SK-N-SH treated with all-trans-retinoic acid at 6 μM for 48 hours (cell line): ENCODE data around the gene PSMB3.

Experiments
- ATAC-seq: fragments of 200-7000 bp; cut with Tn5 transposase; 3 replicates; pipeline ENCODE4 v1.9.1; 2020; ENCODE audit warnings: mild to moderate bottlenecking, moderate library complexity
- ARNTL ChIP-seq: fragments of 450-650 bp; formaldehyde crosslinking; IDR thresholded peaks from 2 replicates; pipeline ENCODE4 v1.5.0; 2020; ENCODE audit warnings: low read depth, mild to moderate bottlenecking, moderate library complexity, borderline replicate concordance
- BACH2 ChIP-seq: fragments of 250-450 bp; sonication (Bioruptor Pico); IDR thresholded peaks from 2 replicates; pipeline ENCODE4 v1.9.0; 2021; ENCODE audit warnings: mild to moderate bottlenecking, borderline replicate concordance
- CREB5 ChIP-seq: fragments of 250-450 bp; sonication (Bioruptor Pico); IDR thresholded peaks from 2 replicates; pipeline ENCODE4 v1.5.1; 2020; ENCODE audit warnings: low read depth, mild to moderate bottlenecking, moderate library complexity
- CSDC2 ChIP-seq: fragments of 250-450 bp; sonication (Bioruptor Pico); IDR thresholded peaks from 2 replicates; pipeline ENCODE4 v1.5.0; 2020; ENCODE audit warnings: mild to moderate bottlenecking, moderate library complexity
- CSRNP3 ChIP-seq: fragments of 250-450 bp; sonication (Bioruptor Pico); IDR thresholded peaks from 2 replicates; pipeline ENCODE4 v1.5.1; 2021; ENCODE audit warnings: mild to moderate bottlenecking, moderate library complexity
- ESRRG ChIP-seq: fragments of 250-450 bp; sonication (Bioruptor Pico); IDR thresholded peaks from 2 replicates; pipeline ENCODE4 v1.6.1; 2021; ENCODE audit warnings: mild to moderate bottlenecking
- ISL1 ChIP-seq: fragments of 250-450 bp; sonication (Bioruptor Pico); IDR thresholded peaks from 2 replicates; pipeline ENCODE4 v2.1.2; 2022; ENCODE audit warnings: mild to moderate bottlenecking, moderate library complexity
- PPARA ChIP-seq: fragments of 250-450 bp; sonication (Bioruptor Pico); IDR thresholded peaks from 2 replicates; pipeline ENCODE4 v1.5.0; 2020; ENCODE audit warnings: mild to moderate bottlenecking, borderline replicate concordance
- RARB ChIP-seq: fragments of 250-450 bp; sonication (Bioruptor Pico); IDR thresholded peaks from 2 replicates; pipeline ENCODE4 v1.8.0; 2021; ENCODE audit warnings: mild to moderate bottlenecking, moderate library complexity
- SNAI2 ChIP-seq: fragments of 250-450 bp; sonication (Bioruptor Pico); IDR thresholded peaks from 2 replicates; pipeline ENCODE4 v1.5.0; 2020; ENCODE audit warnings: mild to moderate bottlenecking, moderate library complexity
- TCF4 ChIP-seq: fragments of 250-450 bp; sonication (Bioruptor Pico); IDR thresholded peaks from 2 replicates; pipeline ENCODE4 v1.8.0; 2021; ENCODE audit warnings: mild to moderate bottlenecking, moderate library complexity, borderline replicate concordance
- TOX ChIP-seq: fragments of 250-450 bp; sonication (Bioruptor Pico); IDR thresholded peaks from 2 replicates; pipeline ENCODE4 v1.8.0; 2021; ENCODE audit warnings: mild to moderate bottlenecking, moderate library complexity, borderline replicate concordance
- ZC3H10 ChIP-seq: fragments of 250-450 bp; sonication (Bioruptor Pico); IDR thresholded peaks from 2 replicates; pipeline ENCODE4 v1.5.1; 2021; ENCODE audit warnings: mild to moderate bottlenecking, moderate library complexity
- ZFP3 ChIP-seq: fragments of 250-450 bp; sonication (Bioruptor Pico); IDR thresholded peaks from 2 replicates; pipeline ENCODE4 v1.5.0; 2020; ENCODE audit warnings: mild to moderate bottlenecking, moderate library complexity
- ZFP30 ChIP-seq: fragments of 450-650 bp; formaldehyde crosslinking; IDR thresholded peaks from 2 replicates; pipeline ENCODE4 v1.5.0; 2022; ENCODE audit warnings: mild to moderate bottlenecking, moderate library complexity
- ZNF565 ChIP-seq: fragments of 450-650 bp; formaldehyde crosslinking; conservative IDR thresholded peaks from 2 replicates; pipeline ENCODE4 v1.5.0; 2020; ENCODE audit warnings: low read depth, mild to moderate bottlenecking, moderate library complexity
- ZNF70 ChIP-seq: fragments of 450-650 bp; formaldehyde crosslinking; IDR thresholded peaks from 2 replicates; pipeline ENCODE4 v1.5.0; 2020; ENCODE audit warnings: mild to moderate bottlenecking, moderate library complexity
- ZNF8 ChIP-seq: fragments of 450-650 bp; formaldehyde crosslinking; IDR thresholded peaks from 2 replicates; pipeline ENCODE4 v1.5.0; 2020; ENCODE audit warnings: mild to moderate bottlenecking, moderate library complexity
- TF ChIP-seq, protein P1 (sequence below): fragments of 250-450 bp; sonication (Bioruptor Pico); IDR thresholded peaks from 2 replicates; pipeline ENCODE4 v1.5.0; 2020; ENCODE audit warnings: mild to moderate bottlenecking, moderate library complexity
- TF ChIP-seq, protein P2 (sequence below): fragments of 250-450 bp; sonication (Bioruptor Pico); IDR thresholded peaks from 2 replicates; pipeline ENCODE4 v1.8.0; 2020; ENCODE audit warnings: mild to moderate bottlenecking, moderate library complexity, borderline replicate concordance

The PSMB3 gene

DNA sequence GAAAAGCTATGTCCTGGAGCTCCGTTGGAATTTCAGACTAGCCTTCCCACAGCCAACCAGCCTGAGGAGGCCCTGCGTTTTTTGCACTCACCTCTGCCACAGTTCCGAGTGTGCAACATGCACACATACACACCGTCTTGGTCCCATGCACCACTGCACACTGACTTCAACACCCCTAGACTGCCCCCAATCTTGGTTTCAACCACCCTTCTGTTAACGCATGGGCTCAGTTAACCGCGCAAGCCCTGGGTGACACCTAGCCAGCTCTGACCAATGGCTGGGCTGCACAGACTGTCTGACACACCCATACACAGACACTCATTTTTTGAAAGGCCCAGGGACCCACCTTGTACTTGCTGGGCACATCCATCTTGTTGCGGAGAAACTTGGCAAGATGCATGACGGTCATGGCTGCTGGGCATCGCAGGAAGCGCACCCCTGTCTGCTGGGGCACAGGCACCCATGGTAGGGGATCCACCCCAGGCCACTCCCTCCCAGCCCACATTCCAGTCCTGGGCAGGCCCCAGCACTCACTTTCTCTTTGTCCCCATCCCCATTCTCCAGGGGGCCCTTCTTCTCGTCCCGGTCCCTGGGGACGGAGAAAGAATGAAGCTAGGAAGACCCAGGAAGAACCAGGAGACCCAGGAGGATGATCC, 14.4 kb upstream of the PSMB3 start (continued):
- no peak for TF ChIP-seq PPARA (CRISPR knock-in tag)
- no peak for TF ChIP-seq TOX
- TF ChIP-seq ESRRG (CRISPR knock-in tag): no peak
- TF ChIP-seq ZNF565: no peak
- TF ChIP-seq SNAI2 (CRISPR knock-in tag): no peak
- no peak for TF ChIP-seq BACH2 (CRISPR knock-in tag)
- TF ChIP-seq CSDC2 (CRISPR knock-in tag): no peak
- TF ChIP-seq ZC3H10 (CRISPR knock-in tag): no peak
- no peak for TF ChIP-seq ISL1
- TF ChIP-seq, all 23 proteins: peak for 0

- TF ChIP-seq CSRNP3 (CRISPR knock-in tag) (no peak), PPARA (CRISPR knock-in tag) (no peak), ISL1 (no peak), ZC3H10 (CRISPR knock-in tag) (no peak), CSDC2 (CRISPR knock-in tag) (no peak), TOX (no peak), BACH2 (CRISPR knock-in tag) (no peak)
- ATAC-seq: no peak
Observed at GRCh38 chr17:38738686-38739085, 13.9 kb upstream of the PSMB3 start.

- no peak for ATAC-seq
- TF ChIP-seq TCF4 (no peak), ISL1 (no peak), CSRNP3 (CRISPR knock-in tag) (no peak), ZNF70 (CRISPR knock-in tag) (no peak), BACH2 (CRISPR knock-in tag) (no peak), ZNF565 (no peak), RARB (CRISPR knock-in tag) (no peak), ZNF8 (no peak)
Observed at GRCh38 chr17:38739305-38739704, 13.2 kb upstream of the PSMB3 start.

DNA sequence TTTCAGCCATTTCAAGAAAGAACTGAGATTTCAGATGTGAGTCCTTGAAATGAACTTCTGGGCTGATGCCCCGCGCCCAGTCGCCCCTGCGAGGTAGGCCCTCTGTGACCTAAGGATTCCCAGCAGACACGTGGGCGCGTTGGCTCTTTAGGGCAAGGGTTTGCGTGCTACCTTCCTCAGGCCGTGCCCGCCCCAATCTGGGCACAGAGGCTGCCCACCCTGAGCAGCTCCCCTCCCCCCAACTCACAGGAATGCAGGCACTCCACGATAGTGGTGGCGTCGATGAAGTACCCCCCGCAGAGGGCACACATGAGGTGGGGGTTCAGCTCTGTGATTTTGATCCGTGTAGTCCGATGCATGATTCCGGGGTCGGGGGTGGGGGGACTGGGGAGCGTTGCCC, 12.5 kb upstream of the PSMB3 start:
- ATAC-seq: no peak
- TF ChIP-seq, protein P1, sequence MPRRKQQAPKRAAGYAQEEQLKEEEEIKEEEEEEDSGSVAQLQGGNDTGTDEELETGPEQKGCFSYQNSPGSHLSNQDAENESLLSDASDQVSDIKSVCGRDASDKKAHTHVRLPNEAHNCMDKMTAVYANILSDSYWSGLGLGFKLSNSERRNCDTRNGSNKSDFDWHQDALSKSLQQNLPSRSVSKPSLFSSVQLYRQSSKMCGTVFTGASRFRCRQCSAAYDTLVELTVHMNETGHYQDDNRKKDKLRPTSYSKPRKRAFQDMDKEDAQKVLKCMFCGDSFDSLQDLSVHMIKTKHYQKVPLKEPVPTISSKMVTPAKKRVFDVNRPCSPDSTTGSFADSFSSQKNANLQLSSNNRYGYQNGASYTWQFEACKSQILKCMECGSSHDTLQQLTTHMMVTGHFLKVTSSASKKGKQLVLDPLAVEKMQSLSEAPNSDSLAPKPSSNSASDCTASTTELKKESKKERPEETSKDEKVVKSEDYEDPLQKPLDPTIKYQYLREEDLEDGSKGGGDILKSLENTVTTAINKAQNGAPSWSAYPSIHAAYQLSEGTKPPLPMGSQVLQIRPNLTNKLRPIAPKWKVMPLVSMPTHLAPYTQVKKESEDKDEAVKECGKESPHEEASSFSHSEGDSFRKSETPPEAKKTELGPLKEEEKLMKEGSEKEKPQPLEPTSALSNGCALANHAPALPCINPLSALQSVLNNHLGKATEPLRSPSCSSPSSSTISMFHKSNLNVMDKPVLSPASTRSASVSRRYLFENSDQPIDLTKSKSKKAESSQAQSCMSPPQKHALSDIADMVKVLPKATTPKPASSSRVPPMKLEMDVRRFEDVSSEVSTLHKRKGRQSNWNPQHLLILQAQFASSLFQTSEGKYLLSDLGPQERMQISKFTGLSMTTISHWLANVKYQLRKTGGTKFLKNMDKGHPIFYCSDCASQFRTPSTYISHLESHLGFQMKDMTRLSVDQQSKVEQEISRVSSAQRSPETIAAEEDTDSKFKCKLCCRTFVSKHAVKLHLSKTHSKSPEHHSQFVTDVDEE: no peak
- TF ChIP-seq ZFP30 (CRISPR knock-in tag): no peak
- TF ChIP-seq, protein P2, sequence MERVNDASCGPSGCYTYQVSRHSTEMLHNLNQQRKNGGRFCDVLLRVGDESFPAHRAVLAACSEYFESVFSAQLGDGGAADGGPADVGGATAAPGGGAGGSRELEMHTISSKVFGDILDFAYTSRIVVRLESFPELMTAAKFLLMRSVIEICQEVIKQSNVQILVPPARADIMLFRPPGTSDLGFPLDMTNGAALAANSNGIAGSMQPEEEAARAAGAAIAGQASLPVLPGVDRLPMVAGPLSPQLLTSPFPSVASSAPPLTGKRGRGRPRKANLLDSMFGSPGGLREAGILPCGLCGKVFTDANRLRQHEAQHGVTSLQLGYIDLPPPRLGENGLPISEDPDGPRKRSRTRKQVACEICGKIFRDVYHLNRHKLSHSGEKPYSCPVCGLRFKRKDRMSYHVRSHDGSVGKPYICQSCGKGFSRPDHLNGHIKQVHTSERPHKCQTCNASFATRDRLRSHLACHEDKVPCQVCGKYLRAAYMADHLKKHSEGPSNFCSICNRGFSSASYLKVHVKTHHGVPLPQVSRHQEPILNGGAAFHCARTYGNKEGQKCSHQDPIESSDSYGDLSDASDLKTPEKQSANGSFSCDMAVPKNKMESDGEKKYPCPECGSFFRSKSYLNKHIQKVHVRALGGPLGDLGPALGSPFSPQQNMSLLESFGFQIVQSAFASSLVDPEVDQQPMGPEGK (CRISPR knock-in tag): no peak

DNA sequence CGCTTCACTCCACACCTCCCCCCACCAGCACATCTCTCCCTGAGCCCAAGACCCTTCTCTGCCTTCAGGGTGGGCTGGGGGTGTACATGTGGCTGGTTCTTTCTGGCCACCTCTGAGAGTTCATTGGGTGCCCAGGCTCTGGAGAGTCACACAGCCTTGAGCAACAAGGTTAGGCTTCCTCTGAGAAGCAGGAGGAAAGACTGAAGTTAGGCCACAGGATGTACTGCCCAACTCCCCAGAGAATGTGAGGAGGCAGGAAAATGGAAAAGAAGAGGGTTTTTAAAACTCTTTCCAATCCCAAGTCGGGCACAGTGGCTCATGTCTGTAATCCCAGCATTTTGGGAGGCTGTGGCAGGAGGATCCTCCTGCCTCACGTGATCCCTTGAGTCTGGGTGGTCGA, 11.7 kb upstream of the PSMB3 start:
- TF ChIP-seq PPARA (CRISPR knock-in tag) (no peak), ZFP3 (CRISPR knock-in tag) (no peak), SNAI2 (CRISPR knock-in tag) (no peak), RARB (CRISPR knock-in tag) (no peak), CREB5 (CRISPR knock-in tag) (no peak), ARNTL (CRISPR knock-in tag) (no peak), TCF4 (no peak)
- TF ChIP-seq, all 23 proteins: peak for 0
- ATAC-seq: no peak
